Stimulated activated CD4-positive, alpha-beta T cell treated with anti-CD3 and anti-CD28 coated beads, Interleukin-4, amount 100 ng/mL, for 1 hour (primary cell): Measurements from ENCODE around the gene KIAA0513.
A peak's percentile ranks its signal among the peaks of the same experiment; 100 is the strongest.
"Not testable (repeated sequence)": the region's sequence is repeated elsewhere in the genome, so short reads cannot be mapped to it uniquely, and the experiment has no call there.

Experiments used
- DNase-seq: peaks from one replicate; pipeline ENCODE4 v3.0.0-alpha.2; 2020

The KIAA0513 gene

DNA sequence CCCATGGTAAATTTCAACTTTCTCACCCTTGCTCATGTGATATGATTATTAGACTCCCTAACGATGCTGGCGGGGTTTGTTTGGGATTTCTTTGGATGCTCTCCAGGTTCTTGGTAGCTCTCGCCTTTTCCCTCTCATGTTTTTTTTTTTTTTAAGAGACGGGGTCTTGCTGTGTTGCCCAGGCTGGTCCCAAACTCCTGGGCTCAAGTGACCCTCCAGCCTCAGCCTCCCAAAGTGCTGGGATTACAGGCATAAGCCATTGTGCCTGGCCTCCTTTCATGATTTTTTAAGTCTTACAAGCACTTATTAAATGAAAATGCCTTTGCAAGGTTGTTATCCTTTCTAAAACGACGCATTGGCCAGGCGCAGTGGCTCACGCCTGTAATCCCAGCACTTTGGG is 24.1 kb downstream of the KIAA0513 start:
- DNase-seq, result no peak

DNA sequence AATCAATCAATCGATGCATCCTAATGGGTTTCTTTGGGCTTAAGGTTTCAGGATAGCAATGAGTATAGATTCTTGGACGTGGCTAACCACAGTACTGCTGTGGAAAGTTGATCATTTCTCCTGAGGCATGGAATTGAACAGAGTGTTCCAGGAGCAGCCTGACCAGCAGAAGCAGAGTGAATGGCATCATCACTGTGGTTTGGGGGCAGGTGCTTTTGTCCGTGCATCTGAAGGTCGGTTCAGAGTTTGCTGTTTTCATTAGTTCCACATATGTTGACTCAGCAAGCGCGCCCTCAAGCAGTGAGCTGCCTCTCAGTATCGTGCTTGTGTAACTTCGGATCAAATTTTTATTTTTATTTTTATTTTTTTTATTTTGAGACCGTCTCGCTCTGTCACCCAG is 24.9 kb downstream of the KIAA0513 start:
- no peak for DNase-seq

DNA sequence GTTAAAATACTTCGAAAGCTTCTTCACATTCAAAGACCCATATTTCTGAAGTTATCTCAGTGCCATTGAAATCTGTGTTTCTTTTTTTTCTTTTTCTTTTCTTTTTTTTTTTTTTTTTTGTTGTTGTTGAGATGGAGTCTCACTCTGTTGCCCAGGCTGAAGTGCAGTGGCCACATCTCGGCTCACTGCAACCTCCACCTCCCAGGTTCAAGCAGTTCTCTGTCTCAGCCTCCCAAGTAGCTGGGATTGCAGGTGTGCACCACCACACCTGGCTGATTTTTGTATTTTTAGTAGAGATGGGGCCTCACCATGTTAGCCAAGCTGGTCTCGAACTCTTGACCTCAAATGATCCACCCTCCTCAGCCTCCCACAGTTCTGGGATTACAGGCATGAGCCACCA is 26.7 kb downstream of the KIAA0513 start:
- not testable (repeated sequence) for DNase-seq

DNA sequence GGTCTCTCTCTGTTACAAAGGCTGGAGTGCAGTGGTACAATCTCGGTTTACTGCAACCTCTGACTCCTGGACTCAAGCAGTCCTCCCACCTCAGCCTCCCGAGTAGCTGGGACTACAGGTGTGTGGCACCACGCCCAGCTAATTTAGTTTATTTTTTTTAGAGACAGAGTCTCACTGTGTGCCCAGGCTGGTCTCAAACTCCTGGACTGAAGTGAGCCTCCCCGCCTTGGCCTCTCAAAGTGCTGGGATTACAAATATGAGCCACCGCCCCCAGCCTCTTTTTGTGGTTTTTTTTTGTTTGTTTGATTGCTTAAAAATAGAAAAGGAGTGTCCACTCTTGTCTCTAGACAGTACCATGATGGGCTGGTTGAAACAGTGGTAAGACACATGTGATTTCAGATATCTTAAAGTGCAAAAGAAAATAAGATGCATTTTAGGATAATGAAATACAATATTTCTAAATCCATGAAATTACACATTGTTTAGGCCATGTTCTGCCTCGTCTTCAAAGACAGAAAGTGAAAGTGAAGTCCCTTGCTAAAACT is 27.4 kb downstream of the KIAA0513 start:
- DNase-seq, result no peak

DNA sequence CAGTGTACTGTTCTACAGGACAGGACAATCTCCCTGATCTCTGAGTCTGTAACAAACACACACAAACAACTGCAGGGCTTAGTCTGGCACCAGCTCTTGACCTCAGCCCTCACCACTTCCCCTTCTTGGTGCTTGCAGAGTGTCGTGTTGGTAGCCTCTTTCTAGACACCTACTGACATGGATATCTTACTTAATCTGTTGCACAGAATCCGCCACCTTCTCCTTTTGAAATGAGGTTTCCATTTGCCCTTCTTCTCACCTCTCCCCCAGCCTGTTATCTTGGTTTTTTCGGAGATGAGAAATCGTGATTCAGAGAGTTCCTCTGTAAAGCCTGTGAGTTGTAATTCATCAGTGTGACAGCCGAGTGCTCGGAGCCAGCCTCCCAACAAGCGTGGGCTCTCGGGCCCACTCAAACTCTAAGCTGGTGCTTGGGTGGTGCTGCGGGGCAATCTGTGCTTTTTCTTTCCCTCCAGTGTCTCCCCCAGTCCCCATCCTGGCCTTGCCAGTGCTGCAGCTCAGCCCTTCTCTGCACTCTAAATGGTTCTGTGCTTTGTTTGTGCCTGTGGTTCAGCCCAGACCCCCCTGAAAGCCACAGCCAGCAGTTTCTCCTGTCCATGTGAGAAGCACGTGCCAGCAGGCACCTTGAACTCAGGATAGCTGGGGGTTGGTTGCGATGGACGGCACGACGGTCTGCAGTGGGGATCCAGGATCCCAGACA is 28.1 kb downstream of the KIAA0513 start:
- DNase-seq, result peak; percentile 60

DNA sequence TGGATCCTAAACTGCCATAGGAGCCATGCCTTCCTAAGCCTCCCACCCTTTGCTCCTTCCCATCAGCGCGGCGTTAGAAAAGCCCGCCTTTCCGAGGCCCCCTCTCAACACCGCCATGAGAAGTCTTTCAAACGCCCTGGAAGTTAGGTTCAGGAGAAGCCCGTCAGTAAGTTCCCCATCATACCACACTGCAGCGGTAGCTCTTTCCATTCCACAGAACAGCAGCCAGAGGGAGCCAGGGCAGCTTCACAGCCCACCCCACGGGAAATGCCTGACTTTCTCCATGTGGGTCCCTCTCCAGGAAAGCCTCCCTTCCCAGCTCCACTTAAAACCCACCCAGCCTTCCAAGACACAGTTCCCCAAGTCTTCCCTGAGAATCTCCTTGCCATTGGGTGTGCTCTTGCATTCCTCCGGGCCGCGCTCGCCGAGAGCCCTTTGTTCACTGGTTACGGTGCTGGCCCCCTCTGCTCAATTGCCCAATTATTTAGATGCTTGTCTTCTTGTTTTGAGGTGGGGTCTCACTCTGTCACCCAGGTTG is 28.7 kb downstream of the KIAA0513 start:
- no peak for DNase-seq

DNA sequence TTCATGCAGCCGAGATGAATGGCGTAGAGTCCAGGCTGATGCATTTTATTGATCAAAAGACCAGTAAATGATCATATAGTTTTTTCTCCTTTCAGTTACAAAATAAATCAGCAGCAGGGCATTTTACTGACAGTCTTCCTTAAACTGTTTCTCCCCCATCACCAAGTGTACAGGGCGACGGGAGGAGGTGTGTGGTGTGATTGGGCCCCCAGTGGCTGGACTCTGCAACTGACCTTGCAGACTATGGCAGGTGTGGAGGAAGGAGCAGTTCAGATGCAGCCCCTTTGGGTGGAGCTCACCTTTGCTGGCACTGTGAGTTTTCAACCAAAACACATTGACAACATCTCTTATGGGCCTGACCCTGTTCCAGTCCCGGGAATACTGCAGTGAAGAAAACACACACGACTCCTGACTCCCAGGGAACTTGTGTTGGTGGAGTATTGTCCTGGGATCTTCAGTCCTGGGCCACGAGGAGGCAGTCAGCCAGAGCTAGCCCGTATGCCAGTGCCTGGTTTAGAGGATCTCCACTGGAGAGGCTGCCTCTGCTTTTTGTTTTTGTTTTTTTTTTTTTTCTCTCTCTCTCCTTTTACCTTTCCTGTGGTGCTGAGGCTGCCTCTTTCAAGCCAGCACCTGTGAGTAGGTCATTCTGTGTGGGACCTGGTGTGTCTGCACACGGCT is 29.8 kb downstream of the KIAA0513 start:
- DNase-seq, result no peak

DNA sequence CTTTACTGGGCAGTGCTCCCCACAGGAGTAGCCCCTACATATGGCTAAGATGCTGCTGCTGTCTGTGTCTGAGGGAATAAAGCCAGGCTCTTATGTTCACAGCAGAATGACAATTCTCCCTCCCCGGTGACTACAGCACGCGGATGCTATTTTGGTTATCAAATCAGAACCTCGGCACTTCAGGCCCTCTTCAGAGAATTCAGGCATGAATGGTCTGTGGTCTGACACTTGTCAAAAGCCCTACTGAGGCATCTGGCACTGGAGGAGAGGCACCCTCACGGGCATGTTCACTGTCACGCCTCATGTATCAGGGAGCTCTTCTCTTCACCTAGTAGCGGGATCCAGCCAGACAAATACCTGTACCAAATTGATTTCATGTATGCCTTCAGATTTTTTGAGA is 30.4 kb downstream of the KIAA0513 start:
- DNase-seq, result no peak

DNA sequence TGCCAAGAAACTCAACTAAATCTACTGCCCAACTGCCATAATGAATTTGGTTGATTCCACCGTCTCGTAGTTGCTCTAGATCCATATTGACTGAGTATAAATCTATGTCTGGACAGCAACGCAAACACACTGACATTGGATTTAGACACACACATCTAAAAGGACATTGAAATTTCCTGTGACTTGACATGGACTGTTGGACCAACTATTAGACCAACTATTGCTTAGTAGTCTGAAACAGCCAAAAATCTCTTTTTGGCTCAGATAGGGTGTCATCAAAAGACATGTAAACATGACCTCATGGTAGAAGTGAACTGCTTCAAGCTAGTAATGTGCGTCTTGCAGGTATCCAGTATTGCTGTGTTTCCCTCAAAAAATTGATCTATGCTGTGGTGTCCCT is 31.3 kb downstream of the KIAA0513 start:
- DNase-seq, result no peak

DNA sequence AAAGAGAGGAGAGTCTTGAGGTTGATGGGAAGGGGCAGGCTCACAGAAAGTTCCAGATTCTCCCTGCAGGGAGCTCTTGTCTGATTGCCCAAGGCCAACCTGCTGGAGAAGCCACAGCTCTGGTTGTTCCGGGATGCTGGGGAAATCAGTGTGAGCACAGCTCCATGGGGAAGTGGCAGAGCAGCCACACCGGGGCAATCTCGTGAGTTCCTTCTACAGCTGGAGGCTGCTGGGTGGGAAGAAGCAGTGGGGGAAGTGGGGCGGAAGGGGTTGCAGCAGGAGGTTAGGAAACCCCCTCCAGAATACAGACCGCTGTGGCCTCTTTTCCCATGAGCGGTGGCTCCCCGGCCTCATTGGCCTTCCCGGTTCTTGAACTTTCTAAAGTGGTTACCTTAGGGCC is 34.0 kb downstream of the KIAA0513 start:
- no peak for DNase-seq

DNA sequence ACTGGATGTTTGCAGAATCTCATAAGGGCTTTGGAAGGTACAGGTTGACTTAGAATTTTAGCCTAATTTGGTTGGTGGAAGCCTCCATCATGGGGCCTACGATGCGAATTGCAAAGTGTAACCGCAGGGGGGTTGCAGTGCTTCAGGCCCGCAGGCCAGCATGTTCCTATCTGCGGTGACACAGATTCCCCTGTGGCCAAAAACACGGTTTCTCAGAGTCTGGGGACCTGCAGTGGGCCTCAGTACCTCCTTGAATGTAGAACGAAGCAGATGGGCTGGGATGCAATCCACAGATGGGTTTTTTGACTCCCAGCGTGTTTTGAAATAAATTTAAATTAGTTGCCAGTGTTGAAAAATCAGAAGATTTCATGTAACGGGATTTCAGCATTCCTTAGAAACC is 34.7 kb downstream of the KIAA0513 start:
- no peak for DNase-seq

DNA sequence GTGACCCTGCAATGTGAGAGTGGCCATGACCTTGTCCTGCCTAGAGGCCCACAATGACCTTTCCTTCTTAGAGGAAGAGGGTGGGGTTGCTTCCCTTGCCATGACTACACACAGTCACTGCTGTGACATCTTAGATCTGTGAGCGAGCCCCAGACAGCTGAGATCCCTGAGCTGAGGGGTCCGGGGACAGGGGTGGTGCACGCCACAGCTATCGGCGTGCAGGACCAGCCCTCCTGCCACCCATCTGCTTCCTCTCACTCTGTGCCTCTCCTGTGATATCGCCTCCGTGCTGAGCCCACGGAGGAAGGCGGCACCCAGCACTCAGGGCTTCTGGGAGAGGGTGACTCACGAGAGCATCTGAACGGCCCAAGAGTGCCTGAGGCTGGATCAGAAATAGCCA is 35.2 kb downstream of the KIAA0513 start:
- no peak for DNase-seq

DNA sequence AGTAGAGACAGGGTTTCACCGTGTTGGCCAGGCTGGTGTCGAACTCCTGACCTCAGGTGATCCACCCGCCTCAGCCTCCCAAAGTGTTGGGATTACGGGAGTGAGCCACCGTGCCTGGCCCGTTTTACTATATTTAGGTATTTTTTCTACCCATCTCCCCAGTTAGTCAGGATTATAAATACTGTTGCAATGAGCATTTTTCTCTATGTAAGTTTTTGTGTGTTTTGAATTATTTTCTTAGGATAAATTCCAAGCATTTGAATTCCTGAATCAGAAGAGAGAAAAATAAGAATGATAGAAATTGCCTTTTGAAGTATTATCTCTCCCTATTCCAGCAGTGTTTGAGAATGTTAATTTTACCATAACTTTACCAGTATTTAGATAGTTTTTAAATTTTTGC is 36.6 kb downstream of the KIAA0513 start:
- DNase-seq, result no peak

DNA sequence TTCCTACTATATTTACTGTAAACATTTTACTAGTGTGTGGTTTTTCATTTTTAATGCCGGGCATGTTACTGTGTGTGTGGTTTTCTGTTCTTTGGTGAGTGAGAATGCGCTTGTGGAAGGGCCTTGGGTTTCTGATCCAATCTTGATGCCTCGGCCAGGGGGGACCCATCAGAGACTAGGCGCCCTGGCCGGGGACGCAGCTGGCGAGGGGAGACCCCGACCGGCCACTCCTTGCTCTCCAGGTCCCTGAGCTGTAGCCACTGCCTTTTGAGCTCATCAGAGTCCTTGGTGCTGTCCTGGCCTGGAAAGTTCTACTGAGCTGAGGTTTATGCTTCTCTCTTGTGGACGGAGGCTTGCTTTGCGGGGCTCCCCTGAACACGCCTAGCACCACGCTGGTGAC is 37.5 kb downstream of the KIAA0513 start:
- no peak for DNase-seq

DNA sequence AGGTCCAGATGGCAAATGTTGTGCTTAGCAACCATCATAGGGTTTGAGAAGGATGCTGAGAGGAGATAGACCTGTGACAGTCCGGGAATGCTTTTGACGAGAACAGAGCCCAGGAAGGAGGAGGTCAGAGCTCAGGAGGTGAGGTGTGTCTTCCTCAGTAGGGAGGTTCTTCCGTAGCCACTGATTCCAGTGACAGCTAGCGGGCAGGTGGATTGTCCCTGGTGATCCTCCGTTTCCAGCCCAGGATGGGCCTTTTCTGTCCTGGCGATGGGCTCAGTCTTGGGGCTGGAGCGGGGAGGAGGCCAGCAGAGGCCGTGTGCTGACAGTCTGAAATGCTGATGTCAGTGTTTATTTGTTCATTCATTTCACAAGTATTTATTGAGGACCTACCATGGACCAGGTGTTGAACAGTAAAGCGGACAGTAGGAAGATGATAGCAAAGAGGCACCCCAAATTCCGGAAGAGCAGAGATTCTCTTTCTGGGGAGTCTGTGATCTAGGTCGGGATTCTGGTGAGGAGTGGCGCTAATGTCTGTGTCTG is 38.8 kb downstream of the KIAA0513 start:
- DNase-seq, result no peak

DNA sequence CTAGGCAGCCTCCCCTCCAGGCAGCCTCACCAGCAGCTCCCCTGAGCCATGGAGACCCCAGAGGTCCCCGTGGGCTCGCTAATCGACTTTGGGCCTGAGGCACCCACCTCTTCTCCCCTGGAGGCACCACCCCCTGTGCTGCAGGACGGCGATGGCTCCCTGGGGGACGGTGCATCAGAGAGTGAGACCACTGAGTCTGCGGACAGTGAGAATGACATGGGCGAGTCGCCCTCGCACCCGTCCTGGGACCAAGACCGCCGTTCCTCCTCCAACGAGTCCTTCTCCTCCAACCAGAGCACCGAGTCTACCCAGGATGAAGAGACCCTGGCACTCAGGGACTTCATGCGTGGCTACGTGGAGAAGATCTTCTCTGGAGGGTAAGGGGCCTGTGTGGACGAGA is 39.4 kb downstream of the KIAA0513 start:
- no peak for DNase-seq

DNA sequence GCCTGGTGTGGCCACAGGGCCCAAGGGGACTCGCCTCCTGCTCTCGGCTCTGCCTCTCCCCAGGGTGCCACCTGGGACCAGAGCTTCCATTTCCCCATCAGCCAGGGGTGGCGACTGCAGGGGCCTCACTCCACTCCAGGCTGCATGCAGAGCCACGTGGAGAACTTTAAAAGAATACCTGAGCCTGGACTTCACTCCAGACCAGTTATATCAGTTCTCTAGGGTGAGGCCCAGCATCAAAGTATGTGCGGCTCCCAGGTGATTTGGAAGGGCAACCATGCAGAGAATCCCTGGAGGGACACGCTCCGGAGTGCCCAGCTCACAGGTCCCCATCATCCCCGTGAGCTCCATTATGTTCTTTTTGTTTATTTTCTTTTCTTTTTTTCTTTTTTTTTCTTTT is 39.8 kb downstream of the KIAA0513 start:
- no peak for DNase-seq

DNA sequence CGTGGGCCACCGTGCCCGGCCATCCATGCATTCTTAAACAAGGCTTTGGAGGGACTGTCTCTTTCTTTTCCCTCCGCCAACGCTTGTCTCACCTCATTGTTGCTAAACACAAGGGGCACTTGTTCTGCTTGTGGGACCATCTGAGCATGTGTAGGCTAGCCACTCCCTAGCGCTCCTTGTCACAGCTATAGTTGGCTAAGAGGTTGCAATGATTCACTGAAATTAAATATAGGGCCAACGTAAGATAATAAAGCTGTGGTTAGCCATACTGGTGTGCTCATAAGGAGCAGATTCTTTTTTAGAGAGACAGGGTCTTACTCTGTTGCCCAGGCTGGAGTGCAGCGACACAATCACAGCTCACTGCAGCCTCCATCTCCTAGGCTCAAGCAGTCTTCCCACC is 41.2 kb downstream of the KIAA0513 start:
- DNase-seq, result no peak

DNA sequence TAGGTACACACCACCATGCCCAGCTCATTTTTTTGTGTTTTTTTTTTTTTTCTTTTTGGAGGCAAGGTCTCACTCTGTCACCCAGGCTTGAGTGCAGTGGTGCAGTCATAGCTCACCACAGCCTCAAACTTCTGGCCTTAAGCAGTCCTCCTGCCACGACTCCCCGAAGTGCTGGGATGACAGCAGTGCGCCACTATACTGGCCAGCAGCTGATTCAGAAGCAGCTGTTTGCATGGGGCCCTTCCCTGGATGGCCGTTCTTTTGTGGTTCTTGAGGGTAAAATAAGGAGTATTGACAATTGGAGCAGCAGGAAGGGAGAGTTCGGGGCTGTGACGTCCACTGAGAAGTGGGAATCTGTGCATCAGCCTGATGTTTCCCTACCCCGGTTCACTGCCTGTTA is 41.6 kb downstream of the KIAA0513 start:
- DNase-seq, result no peak

DNA sequence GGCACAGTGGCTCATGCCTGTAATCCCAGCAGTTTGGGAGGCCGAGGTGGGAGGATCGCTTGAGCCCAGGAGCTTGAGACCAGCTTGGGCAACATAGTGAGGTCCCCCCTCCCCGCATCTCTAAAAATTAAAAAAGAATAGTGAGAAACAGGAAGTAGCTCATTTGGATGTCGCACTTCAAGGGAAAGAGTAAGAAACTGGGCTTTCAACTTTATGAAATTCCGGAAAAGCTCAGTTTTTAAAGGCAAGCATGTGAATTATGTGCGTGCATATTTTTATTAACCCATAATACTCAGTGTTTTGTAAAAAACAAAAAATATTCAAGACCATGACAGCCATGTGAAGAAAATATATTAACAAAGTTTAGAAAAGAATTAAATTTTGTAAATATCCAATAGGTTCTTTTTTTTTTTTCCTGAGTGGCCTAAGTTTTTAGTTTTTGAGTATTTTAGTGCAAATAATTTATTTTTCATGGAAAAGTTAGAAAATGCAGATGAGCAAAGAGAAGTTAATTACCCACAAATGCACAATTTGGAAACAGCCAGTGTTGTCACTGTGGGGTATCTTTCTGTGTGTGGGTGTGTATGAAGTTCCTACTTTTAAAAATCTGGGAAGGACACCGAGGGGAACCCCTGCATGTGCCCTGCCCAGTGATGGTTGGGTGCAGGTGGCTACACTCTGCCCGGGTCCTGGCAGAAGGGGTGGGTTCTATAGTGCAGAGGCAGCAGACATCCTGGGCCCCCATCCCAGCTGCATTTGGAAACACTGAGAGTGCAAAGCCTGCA is 44.7 kb downstream of the KIAA0513 start:
- no peak for DNase-seq

DNA sequence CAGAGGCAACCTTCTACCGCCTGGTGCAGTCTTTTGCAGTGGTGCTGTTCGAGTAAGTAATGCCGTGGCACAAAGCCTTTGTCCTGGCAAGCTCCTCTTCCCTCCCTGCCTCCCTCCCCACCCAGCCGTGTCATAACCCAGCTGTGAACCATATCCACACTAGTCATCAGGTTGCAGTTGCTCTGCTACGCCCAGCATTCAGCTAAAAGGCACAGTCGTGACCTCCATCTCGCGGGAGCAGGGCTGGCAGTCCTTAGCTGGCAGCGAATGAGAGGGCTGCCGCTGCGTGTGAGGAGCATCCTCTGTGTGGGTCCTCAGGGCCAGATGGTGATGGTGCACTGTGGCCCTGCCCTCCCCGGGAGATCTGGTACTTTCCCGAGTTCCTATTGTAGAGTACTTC is 45.4 kb downstream of the KIAA0513 start:
- DNase-seq, result no peak

DNA sequence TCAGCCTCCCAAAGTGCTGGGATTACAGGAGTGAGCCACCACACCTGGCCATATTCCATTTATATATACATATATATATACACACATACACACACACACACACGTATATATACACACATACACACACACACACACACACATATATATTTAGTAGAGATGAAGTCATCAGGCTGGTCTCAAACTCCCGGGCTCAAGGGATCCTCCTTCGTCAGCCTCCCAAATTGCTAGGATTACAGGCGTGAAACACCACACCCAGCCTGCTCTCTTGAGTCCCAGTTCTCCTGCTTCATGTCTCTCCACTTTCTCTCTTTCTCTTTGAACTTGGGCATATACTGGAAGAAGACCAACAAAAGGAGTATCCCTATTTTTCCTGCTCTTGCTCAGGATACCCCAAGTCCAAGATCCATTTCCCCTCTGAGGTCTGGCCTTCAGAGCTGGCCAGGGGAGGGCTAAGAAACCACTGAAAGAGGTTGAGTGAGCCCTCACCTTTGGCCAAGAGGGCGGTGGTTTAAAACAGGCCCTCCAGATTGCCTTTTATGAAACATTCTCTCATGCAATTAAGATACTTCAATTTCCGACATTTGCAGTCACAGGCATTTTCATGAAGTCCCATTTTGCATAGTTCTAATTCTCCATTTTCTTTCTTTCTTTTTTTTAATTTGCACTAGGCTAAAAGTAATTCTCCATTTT is 46.8 kb downstream of the KIAA0513 start:
- DNase-seq, result no peak
